ENCODE measurements around the gene HNRNPK. TPM values are rescaled to one million over a fixed set of nuclear protein-coding genes. Genes with fewer than 3 reads are reported as not detected.

The HNRNPK gene
- total and polyA plus RNA-seq, 2 of the 13 experiments (the other 11 are each of a cell fraction or from before 2014, with no cell fraction given) = 321 to 712 TPM

DNA sequence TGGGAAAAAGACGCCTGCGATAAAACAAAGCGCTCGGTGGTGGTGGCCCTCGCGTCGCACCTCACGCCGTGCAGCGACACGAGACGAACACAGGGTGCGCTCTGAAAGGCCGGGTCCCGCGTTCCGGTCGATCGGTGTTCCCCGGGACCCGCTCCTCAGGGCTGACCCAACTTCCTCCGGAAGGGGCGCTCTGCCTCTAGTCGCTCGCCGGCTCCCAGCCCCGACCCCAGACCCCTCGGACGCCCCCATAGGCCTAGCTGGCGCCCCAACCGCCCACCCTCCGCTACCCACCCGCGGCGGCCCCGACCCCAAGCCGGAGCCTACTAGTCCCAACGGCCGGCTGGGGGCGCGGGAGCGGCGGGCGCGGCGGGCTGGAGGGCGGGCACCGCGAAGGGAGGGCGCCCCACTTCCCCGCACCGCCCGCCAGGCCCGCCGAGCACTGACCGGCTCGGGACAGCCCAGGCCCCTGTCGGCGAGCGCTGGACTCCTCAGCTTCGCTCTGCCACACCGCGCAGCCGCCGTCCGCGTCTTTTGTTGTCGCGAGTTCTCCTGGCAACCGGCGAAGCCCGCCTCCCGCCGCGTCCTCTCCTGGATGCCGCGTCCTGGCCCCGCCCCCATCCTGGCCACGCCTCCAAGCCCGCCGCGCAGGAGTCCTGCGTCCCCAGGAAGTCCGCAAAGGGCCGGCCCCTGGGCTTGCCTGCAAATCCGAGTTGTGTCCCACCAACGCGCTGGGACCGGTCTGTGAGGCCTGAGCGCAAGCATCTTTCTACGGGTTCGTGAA, 58.9 kb downstream of the HNRNPK start, which contains the start of gene KIF27 (continued):
- TF ChIP-seq, protein P1, sequence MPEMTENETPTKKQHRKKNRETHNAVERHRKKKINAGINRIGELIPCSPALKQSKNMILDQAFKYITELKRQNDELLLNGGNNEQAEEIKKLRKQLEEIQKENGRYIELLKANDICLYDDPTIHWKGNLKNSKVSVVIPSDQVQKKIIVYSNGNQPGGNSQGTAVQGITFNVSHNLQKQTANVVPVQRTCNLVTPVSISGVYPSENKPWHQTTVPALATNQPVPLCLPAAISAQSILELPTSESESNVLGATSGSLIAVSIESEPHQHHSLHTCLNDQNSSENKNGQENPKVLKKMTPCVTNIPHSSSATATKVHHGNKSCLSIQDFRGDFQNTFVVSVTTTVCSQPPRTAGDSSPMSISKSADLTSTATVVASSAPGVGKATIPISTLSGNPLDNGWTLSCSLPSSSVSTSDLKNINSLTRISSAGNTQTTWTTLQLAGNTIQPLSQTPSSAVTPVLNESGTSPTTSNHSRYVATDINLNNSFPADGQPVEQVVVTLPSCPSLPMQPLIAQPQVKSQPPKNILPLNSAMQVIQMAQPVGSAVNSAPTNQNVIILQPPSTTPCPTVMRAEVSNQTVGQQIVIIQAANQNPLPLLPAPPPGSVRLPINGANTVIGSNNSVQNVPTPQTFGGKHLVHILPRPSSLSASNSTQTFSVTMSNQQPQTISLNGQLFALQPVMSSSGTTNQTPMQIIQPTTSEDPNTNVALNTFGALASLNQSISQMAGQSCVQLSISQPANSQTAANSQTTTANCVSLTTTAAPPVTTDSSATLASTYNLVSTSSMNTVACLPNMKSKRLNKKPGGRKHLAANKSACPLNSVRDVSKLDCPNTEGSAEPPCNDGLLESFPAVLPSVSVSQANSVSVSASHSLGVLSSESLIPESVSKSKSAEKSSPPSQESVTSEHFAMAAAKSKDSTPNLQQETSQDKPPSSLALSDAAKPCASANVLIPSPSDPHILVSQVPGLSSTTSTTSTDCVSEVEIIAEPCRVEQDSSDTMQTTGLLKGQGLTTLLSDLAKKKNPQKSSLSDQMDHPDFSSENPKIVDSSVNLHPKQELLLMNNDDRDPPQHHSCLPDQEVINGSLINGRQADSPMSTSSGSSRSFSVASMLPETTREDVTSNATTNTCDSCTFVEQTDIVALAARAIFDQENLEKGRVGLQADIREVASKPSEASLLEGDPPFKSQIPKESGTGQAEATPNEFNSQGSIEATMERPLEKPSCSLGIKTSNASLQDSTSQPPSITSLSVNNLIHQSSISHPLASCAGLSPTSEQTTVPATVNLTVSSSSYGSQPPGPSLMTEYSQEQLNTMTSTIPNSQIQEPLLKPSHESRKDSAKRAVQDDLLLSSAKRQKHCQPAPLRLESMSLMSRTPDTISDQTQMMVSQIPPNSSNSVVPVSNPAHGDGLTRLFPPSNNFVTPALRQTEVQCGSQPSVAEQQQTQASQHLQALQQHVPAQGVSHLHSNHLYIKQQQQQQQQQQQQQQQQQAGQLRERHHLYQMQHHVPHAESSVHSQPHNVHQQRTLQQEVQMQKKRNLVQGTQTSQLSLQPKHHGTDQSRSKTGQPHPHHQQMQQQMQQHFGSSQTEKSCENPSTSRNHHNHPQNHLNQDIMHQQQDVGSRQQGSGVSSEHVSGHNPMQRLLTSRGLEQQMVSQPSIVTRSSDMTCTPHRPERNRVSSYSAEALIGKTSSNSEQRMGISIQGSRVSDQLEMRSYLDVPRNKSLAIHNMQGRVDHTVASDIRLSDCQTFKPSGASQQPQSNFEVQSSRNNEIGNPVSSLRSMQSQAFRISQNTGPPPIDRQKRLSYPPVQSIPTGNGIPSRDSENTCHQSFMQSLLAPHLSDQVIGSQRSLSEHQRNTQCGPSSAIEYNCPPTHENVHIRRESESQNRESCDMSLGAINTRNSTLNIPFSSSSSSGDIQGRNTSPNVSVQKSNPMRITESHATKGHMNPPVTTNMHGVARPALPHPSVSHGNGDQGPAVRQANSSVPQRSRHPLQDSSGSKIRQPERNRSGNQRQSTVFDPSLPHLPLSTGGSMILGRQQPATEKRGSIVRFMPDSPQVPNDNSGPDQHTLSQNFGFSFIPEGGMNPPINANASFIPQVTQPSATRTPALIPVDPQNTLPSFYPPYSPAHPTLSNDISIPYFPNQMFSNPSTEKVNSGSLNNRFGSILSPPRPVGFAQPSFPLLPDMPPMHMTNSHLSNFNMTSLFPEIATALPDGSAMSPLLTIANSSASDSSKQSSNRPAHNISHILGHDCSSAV (CRISPR knock-in tag; IDR thresholded peaks at IDR 0.05; ENCODE audit: borderline replicate concordance) = no peak
- TF ChIP-seq ZFP37 (CRISPR knock-in tag; IDR thresholded peaks at IDR 0.05; ENCODE audit: borderline replicate concordance) (peak; percentile 61; the same call in 1 of the 2 replicates), RFX1 (IDR thresholded peaks at IDR 0.05) (peak; percentile 89), GABPB1 (CRISPR knock-in tag; IDR thresholded peaks at IDR 0.05) (peak; percentile 83), ZNF367 (CRISPR knock-in tag; IDR thresholded peaks at IDR 0.05; ENCODE audit: borderline replicate concordance) (peak; percentile 87; the same call in 1 of the 2 replicates), MAFK (conservative IDR thresholded peaks at IDR 0.05 in 1 of 2, IDR thresholded peaks at IDR 0.05 in 1 of 2; ENCODE audit: low read length in 2 of 2) (no peak), ZFP36 (IDR thresholded peaks at IDR 0.05; ENCODE audit: borderline replicate concordance, low read depth, low read length, partially characterized antibody) (no peak), ZMYM2 (CRISPR knock-in tag; IDR thresholded peaks at IDR 0.05) (peak; percentile 66; the same call in 1 of the 2 replicates), ZNF644 (CRISPR knock-in tag; IDR thresholded peaks at IDR 0.05; ENCODE audit: low read depth) (no peak), PPARG (CRISPR knock-in tag; conservative IDR thresholded peaks at IDR 0.05) (no peak; the same call in 1 of the 2 replicates), HDAC1 (CRISPR knock-in tag; IDR thresholded peaks at IDR 0.05) (peak; percentile 36; the same call in 1 of the 2 replicates), ZFP62 (CRISPR knock-in tag; IDR thresholded peaks at IDR 0.05) (no peak)
- TF ChIP-seq, protein P2, sequence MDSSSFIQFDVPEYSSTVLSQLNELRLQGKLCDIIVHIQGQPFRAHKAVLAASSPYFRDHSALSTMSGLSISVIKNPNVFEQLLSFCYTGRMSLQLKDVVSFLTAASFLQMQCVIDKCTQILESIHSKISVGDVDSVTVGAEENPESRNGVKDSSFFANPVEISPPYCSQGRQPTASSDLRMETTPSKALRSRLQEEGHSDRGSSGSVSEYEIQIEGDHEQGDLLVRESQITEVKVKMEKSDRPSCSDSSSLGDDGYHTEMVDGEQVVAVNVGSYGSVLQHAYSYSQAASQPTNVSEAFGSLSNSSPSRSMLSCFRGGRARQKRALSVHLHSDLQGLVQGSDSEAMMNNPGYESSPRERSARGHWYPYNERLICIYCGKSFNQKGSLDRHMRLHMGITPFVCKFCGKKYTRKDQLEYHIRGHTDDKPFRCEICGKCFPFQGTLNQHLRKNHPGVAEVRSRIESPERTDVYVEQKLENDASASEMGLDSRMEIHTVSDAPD (CRISPR knock-in tag; IDR thresholded peaks at IDR 0.05) = peak; percentile 75; the same call in 1 of the 2 replicates
- TF ChIP-seq, protein P3, sequence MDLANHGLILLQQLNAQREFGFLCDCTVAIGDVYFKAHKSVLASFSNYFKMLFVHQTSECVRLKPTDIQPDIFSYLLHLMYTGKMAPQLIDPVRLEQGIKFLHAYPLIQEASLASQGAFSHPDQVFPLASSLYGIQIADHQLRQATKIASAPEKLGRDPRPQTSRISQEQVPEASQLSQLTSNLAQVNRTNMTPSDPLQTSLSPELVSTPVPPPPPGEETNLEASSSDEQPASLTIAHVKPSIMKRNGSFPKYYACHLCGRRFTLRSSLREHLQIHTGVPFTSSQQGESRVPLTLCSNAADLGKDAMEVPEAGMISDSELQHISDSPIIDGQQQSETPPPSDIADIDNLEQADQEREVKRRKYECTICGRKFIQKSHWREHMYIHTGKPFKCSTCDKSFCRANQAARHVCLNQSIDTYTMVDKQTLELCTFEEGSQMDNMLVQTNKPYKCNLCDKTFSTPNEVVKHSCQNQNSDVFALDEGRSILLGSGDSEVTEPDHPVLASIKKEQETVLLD (CRISPR knock-in tag; IDR thresholded peaks at IDR 0.05; ENCODE audit: low read depth) = peak; percentile 73
- TF ChIP-seq, protein P4, sequence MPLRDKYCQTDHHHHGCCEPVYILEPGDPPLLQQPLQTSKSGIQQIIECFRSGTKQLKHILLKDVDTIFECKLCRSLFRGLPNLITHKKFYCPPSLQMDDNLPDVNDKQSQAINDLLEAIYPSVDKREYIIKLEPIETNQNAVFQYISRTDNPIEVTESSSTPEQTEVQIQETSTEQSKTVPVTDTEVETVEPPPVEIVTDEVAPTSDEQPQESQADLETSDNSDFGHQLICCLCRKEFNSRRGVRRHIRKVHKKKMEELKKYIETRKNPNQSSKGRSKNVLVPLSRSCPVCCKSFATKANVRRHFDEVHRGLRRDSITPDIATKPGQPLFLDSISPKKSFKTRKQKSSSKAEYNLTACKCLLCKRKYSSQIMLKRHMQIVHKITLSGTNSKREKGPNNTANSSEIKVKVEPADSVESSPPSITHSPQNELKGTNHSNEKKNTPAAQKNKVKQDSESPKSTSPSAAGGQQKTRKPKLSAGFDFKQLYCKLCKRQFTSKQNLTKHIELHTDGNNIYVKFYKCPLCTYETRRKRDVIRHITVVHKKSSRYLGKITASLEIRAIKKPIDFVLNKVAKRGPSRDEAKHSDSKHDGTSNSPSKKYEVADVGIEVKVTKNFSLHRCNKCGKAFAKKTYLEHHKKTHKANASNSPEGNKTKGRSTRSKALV (CRISPR knock-in tag; IDR thresholded peaks at IDR 0.05) = peak; percentile 51; the same call in 1 of the 2 replicates

All from HepG2 (cell line).